Testis (tissue), 3 donors: ENCODE measurements around the gene RETREG3. TPM values are rescaled to one million over a fixed set of nuclear protein-coding genes. Genes with fewer than 3 reads are reported as not detected.
A peak's percentile ranks its signal among the peaks of the same experiment; 100 is the strongest.

Experiments
- DNase-seq: peaks from one replicate; pipeline ENCODE4 v3.0.0-alpha.2; 2019
- H3K27ac ChIP-seq, 2 donors: fragments of 200-600 bp; sonication (generic); one replicate each; pipeline ENCODE4 v1.5.1; 2019
- H3K27me3 ChIP-seq: fragments of 200-600 bp; sonication (generic); one replicate; pipeline ENCODE4 v1.5.1; 2019
- H3K36me3 ChIP-seq: fragments of 200-600 bp; sonication (generic); one replicate; pipeline ENCODE4 v1.5.1; 2017; ENCODE audit warnings: low read depth; ENCODE audit errors: missing control alignments
- H3K4me1 ChIP-seq: fragments of 200-600 bp; sonication (generic); one replicate; pipeline ENCODE4 v1.5.1; 2019
- H3K4me3 ChIP-seq, 2 donors: fragments of 200-600 bp; sonication (generic); one replicate each; pipeline ENCODE4 v1.5.1; 2017 to 2019
- H3K9me3 ChIP-seq: fragments of 200-600 bp; sonication (generic); one replicate; pipeline ENCODE4 v1.5.1; 2017
- CTCF ChIP-seq, 3 experiments: fragments of 450-650 bp in 2 of 3; fragments of 200-600 bp in 1 of 3; sonication (generic) in 1 of 3; IDR thresholded peaks; one replicate each; pipeline ENCODE4 v1.5.1; 2016 to 2019; ENCODE audit warnings: antibody characterized with exemption in 3 of 3, mild to moderate bottlenecking in 2 of 3, moderate library complexity in 1 of 3
- POLR2A ChIP-seq: fragments of 450-650 bp; IDR thresholded peaks from one replicate; pipeline ENCODE4 v1.6.1; 2017; ENCODE audit warnings: antibody characterized with exemption, mild to moderate bottlenecking, moderate library complexity
- WGBS, 2 donors: methylation state at CpG; one replicate each; pipeline ENCODE4 v1.1.5; 2018; 5-methylcytosine and 5-hydroxymethylcytosine counted together
- intact Hi-C: fragments of 100-400 bp; cut with DNase I; formaldehyde crosslinking; loops from one replicate; pipeline ENCODE4 v1.15.1; 2023; ENCODE audit warnings: low total_unique reads
- polyA plus RNA-seq: library from polyadenylated mRNA; stranded (reverse); fragments of 350-450 nt; fragmentation: Illumina TruSeq; extraction: RNeasy Lipid Tissue Mini Kit (QIAGEN cat#74804); gene quantifications from one replicate; pipeline ENCODE4 v1.2.3, GENCODE V29; 2014; ENCODE audit warnings: low read depth, low replicate concordance; ENCODE audit not compliant: insufficient read depth
- total RNA-seq, 2 donors: library from RNA; depleted of rRNA; stranded (reverse); fragments of >200 nt; gene quantifications; one replicate each; pipeline ENCODE4 v1.2.3, GENCODE V29; 2016

RETREG3 gene
- total and polyA plus RNA-seq, 3 donors from 2014 or later, result 62.3 to 154 (median 140) TPM

GRCh38 chr17:42653179-42654124 lies 44.3 kb upstream of the RETREG3 start:
- no peak for TF ChIP-seq CTCF (IDR thresholded peaks at IDR 0.05)
- no peak for TF ChIP-seq POLR2A
- H3K4me1 ChIP-seq, result peaks cover 20% of the 10 kb centered on the region
- H3K36me3 ChIP-seq, result no peaks in the 10 kb centered on the region
- no peaks in the 10 kb centered on the region for H3K9me3 ChIP-seq
- H3K4me3 ChIP-seq, result peak overlapping the region; percentile 27 to 29
- no peaks in the 10 kb centered on the region for H3K27me3 ChIP-seq
- DNase-seq, result peak; percentile 81
- peak overlapping the region; percentile 87 to 94 for H3K27ac ChIP-seq
- intact Hi-C loops, result no loop called here
- WGBS, 2 donors, result 17 to 18% methylated on average over 40 to 42 of the region's 42 CpGs

GRCh38 chr17:42651392-42651791 lies 42.2 kb upstream of the RETREG3 start:
- WGBS, 2 donors, result 76 to 77% methylated on average over 4 of the region's 4 CpGs
- H3K4me1 ChIP-seq, result peaks cover 20% of the 10 kb centered on the region
- DNase-seq, result no peak
- H3K4me3 ChIP-seq, result no peak overlapping the region
- no peaks in the 10 kb centered on the region for H3K9me3 ChIP-seq
- TF ChIP-seq CTCF (IDR thresholded peaks at IDR 0.05), result no peak
- no peak for TF ChIP-seq POLR2A
- intact Hi-C loops, result no loop called here
- no peaks in the 10 kb centered on the region for H3K36me3 ChIP-seq
- no peaks in the 10 kb centered on the region for H3K27me3 ChIP-seq
- peak overlapping the region in 1 of 2 donors; percentile 57 for H3K27ac ChIP-seq

DNA sequence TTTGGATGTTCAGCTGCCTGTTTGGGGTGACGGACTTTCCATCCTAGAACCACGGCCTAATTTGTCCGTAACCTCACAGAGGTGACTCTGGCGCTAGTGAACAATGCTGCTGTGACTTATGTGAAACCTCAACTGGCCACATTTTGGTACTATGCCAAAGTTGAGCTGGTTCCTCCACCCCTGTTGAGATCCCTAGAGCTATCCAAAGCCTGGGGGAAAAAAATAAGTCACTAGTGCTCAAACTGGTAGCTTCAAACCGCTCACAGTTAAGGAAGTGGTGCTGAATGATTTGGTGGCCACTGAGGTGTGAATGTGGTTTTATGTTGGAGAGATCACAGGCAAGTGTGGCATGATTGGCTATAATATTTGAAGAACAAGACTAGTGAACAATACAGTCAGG lies 38.6 kb upstream of the RETREG3 start:
- no peak overlapping the region for H3K27ac ChIP-seq
- H3K36me3 ChIP-seq, result no peaks in the 10 kb centered on the region
- 93 to 98% methylated on average over 5 of the region's 5 CpGs for WGBS, 2 donors
- no peak for DNase-seq
- TF ChIP-seq POLR2A, result no peak
- no peak for TF ChIP-seq CTCF (IDR thresholded peaks at IDR 0.05)
- no peaks in the 10 kb centered on the region for H3K27me3 ChIP-seq
- no peaks in the 10 kb centered on the region for H3K9me3 ChIP-seq
- intact Hi-C loops, result no loop called here
- H3K4me1 ChIP-seq, result peaks cover 10% of the 10 kb centered on the region
- no peak overlapping the region for H3K4me3 ChIP-seq

DNA sequence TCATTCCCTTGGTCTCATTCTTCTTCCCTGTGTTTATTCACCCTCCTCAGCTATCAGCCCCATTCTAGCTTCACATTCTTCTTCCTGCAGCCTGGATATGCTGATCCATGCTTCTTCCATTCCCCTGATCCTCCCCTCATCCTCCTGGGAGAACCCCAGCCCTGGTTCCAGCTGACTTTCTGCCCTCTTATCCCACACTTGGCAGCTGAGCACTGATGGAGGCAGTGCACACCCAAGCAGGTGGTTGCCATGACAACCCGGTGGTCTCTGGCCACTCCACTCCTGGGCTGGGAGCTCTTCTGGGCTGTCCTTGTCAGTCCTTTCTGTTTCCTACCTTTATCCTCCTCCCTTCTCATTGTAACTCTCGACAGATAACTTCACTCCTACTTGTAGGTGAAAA lies 33.2 kb upstream of the RETREG3 start:
- Histone ChIP-seq H3K4me3 (no peak overlapping the region), H3K27ac (no peak overlapping the region), H3K36me3 (no peaks in the 10 kb centered on the region), H3K9me3 (no peaks in the 10 kb centered on the region), H3K4me1 (no peaks in the 10 kb centered on the region), H3K27me3 (no peaks in the 10 kb centered on the region)
- TF ChIP-seq CTCF (IDR thresholded peaks at IDR 0.05), result no peak
- TF ChIP-seq POLR2A, result no peak
- intact Hi-C loops, result no loop called here
- DNase-seq, result no peak
- WGBS, 2 donors, result 35 to 41% methylated on average over 2 of the region's 2 CpGs
